ENCODE data around the gene BLMH.

GRCh38 chr17:30279156-30279555, 12.6 kb downstream of the BLMH start:
- TF ChIP-seq, protein P1, sequence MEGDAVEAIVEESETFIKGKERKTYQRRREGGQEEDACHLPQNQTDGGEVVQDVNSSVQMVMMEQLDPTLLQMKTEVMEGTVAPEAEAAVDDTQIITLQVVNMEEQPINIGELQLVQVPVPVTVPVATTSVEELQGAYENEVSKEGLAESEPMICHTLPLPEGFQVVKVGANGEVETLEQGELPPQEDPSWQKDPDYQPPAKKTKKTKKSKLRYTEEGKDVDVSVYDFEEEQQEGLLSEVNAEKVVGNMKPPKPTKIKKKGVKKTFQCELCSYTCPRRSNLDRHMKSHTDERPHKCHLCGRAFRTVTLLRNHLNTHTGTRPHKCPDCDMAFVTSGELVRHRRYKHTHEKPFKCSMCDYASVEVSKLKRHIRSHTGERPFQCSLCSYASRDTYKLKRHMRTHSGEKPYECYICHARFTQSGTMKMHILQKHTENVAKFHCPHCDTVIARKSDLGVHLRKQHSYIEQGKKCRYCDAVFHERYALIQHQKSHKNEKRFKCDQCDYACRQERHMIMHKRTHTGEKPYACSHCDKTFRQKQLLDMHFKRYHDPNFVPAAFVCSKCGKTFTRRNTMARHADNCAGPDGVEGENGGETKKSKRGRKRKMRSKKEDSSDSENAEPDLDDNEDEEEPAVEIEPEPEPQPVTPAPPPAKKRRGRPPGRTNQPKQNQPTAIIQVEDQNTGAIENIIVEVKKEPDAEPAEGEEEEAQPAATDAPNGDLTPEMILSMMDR (IDR thresholded peaks at IDR 0.05): no peak
- TF ChIP-seq POLR2AphosphoS5 (IDR thresholded peaks at IDR 0.05) (no peak), EP300 (IDR thresholded peaks at IDR 0.05) (no peak)

Measured in suprapubic skin (tissue), 4 donors.